ELR (cell line): Measurements from ENCODE around the gene ELOA2.
"Not testable (repeated sequence)": the region's sequence is repeated elsewhere in the genome, so short reads cannot be mapped to it uniquely, and the experiment has no call there.

ENCODE experiments used
- DNase-seq: peaks from one replicate; pipeline ENCODE4 v3.0.0-alpha.2; 2015; ENCODE audit warnings: low read depth

Gene ELOA2

GRCh38 chr18:47022821-47023220 is 12.6 kb downstream of the ELOA2 start:
- DNase-seq = not testable (repeated sequence)

- not testable (repeated sequence) for DNase-seq
Observed at GRCh38 chr18:47020757-47021156, 14.7 kb downstream of the ELOA2 start.

- not testable (repeated sequence) for DNase-seq
Observed at GRCh38 chr18:47019870-47020269, 15.6 kb downstream of the ELOA2 start.
